Activated CD4-positive, alpha-beta T cell treated with anti-CD3 and anti-CD28 coated beads, Interleukin-10, Interleukin-2, amounts not matched to agents 100 ng/mL and 50 ng/mL, durations not matched to agents 16 hours and 8 hours (primary cell): Measurements from ENCODE around the gene MUC16.

ENCODE experiments used
- DNase-seq: peaks from one replicate; pipeline ENCODE4 v3.0.0-alpha.2; 2020

The MUC16 gene

DNA sequence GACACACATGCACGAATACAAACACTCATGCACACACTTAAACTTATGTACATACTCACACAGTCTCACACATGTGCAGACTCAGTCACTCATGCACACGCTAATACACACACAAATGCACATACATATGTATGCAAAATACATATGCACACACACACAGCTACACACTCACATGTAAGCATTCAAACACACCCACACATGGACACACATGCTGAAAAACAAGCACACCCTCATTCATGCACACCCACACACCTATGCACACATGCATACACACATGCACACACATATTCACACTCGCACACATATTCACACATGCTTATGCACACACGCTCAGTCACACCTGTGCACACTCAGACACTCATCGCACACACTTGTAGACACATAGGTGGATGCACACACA lies 9.3 kb downstream of the MUC16 start:
- DNase-seq: no peak

DNA sequence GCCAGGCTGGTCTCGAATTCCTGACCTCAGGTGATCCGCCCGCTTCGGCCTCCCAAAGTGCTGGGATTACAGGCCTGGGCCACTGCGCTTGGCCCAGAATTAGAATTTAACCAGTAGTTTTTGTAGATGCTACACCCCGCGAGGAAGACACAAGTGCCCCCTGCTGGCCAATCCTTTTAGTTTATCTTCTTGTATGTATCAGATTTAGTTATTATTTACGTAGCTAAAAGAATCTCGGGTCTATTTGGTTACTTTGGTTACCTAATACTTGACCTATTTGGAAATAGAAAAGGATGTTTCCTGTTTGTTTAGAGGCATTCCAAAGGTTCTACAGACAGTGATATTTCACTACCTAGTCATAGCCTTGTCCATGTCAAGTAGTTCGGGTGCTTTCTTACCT lies 22.0 kb downstream of the MUC16 start:
- peak; percentile 18 for DNase-seq

DNA sequence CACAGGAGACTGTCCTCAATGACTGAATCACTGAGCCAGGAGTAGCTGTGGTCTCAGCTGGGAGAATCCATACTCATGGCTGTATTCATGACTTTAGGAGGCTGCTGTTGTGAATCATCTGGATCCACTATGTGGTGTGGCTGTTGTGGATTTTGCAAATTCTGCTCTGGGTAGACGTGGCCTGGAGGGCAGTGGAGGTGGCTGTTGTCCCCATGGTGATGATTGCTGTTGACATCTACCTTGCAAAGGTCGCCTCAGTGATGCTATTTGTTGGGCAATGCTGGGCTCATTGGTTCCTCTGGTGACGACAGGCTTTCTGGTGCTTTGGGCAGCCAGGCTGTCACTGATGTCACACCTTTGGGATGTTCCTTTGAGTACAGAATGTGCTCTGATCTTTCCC lies 23.9 kb downstream of the MUC16 start:
- DNase-seq: no peak

DNA sequence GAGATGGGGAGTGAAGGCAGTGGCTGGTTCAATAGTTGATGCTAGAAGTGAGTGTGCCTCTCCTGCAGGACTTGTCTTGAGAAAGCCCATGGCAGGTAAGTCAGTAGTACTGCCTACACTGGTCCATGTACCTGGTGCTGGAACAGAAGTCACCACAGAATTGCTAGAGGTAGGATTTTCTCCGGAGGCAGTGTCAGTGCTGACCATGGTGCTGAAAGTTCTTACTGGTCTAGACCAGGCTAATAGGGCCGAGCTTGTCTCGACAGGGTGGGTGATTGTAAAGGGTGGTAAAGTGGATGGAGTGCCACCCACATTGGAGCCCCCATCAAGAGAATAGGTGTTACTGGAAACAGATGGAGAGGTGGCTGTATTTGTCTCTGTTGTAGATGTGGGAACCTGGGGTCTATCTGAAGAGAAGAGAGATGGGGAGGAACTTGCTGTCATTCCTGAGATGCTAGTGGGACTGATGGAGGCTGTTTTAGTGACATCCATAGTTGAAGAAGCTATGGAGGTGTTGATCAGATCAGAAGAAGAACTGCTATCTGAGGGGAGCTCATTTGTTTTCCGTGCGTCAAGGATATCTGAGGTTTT lies 36.6 kb downstream of the MUC16 start:
- DNase-seq: no peak

DNA sequence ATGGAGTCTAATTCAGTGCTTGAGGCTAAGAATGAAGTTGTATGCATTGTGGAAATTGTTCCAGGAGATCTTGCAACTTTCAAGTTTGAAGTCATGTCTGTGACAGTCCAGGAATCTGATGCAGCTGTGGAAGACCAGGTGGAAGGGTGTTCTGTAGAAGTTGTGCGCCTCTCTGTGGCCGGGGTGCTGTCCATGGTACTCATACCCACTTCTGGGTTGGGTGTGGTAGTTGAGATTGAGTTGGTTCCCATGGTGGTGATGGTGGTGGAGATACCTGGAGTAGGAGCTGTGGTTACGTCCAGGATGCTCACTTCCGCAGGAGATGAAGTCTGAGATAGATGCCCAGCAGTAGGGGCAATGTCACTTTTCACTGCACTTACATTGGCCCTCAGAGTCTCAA lies 44.3 kb downstream of the MUC16 start:
- no peak for DNase-seq
